Measurements from ENCODE around the gene FAM111A. TPM values are rescaled to one million over a fixed set of nuclear protein-coding genes. Genes with fewer than 3 reads are reported as not detected.

FAM111A gene
- total and polyA plus RNA-seq, 2 donors (not counting 3 experiments of a cell fraction or from before 2014, with no cell fraction given) = 20.1 to 57.4 TPM

- no peak overlapping the region for H3K4me2 ChIP-seq (ENCODE audit: insufficient read depth, low read length)
- H3K27me3 ChIP-seq (ENCODE audit: control insufficient read depth in 2 of 2, insufficient read depth in 2 of 2, low read length in 2 of 2) = peaks cover 6 to 15% of the 10 kb centered on the region in 2 experiments
- no peak overlapping the region for H3K4me3 ChIP-seq (replicated peaks in 1 of 3; ENCODE audit: insufficient read depth in 1 of 3, low read depth in 1 of 3, low read length in 3 of 3)
- intact Hi-C loops (cut with micrococcal nuclease) = no loop called here
- dilution Hi-C loops (cut with MboI; ENCODE audit: extremely low pct_ligation_motif_present, low sequenced_read_pairs) = no loop called here
- no peaks in the 10 kb centered on the region for H3K79me2 ChIP-seq (ENCODE audit: control insufficient read depth, insufficient read depth, low read length)
- BruUV-seq (replicated peaks) = no TSS peak
- TF ChIP-seq MYC (IDR thresholded peaks at IDR 0.05; ENCODE audit: low read depth, low read length) (no peak), POLR2A (IDR thresholded peaks at IDR 0.05; ENCODE audit: low read depth, low read length) (no peak), POLR2AphosphoS5 (IDR thresholded peaks at IDR 0.05; ENCODE audit: insufficient read depth, low read depth, low read length) (no peak), EZH2 (IDR thresholded peaks at IDR 0.05; ENCODE audit: borderline replicate concordance, low read depth, low read length, severe bottlenecking) (no peak), MAX (IDR thresholded peaks at IDR 0.05; ENCODE audit: insufficient read depth, insufficient read length) (no peak), JUN (IDR thresholded peaks at IDR 0.05; ENCODE audit: borderline replicate concordance, insufficient read depth, insufficient read length, low read depth) (no peak), CTCF (IDR thresholded peaks at IDR 0.05; ENCODE audit: extremely low read depth in 1 of 2, insufficient read depth in 1 of 2, low read depth in 1 of 2, low read length in 2 of 2) (no peak), FOS (IDR thresholded peaks at IDR 0.05; ENCODE audit: borderline replicate concordance, insufficient read depth, low read length) (no peak), GATA2 (IDR thresholded peaks at IDR 0.05; ENCODE audit: insufficient read depth, insufficient read length, low read depth, low read length) (no peak)
- FAIRE-seq (no peak), DNase-seq (ENCODE audit: low read depth, low spot score) (no peak)
- no peak overlapping the region for H3K27ac ChIP-seq (ENCODE audit: insufficient read depth, low read depth, low read length)
- H4K20me1 ChIP-seq (replicated peaks; ENCODE audit: control insufficient read depth, extremely low read depth, insufficient read depth, low read length) = no peaks in the 10 kb centered on the region
- no peaks in the 10 kb centered on the region for H3K4me1 ChIP-seq (ENCODE audit: control insufficient read depth, extremely low read depth, insufficient read depth, low read length)
- ChIA-PET POLR2A (no interaction called here), CTCF (interaction anchor here (0.9 to 2.0 kb wide), 5 partner anchors 9 to 105 kb away, joined by 3 to 18 read pairs (median 4); partner anchors contain the start of gene DTX4)
- no peak overlapping the region for H2AFZ ChIP-seq (ENCODE audit: low read depth, low read length)
- no peaks in the 10 kb centered on the region for H3K36me3 ChIP-seq (ENCODE audit: control insufficient read depth in 2 of 2, extremely low read depth in 1 of 2, insufficient read depth in 2 of 2, low read length in 2 of 2)
- no peaks in the 10 kb centered on the region for H3K9me1 ChIP-seq (replicated peaks; ENCODE audit: control insufficient read depth, extremely low read depth, insufficient read depth, low read length)
- no peak overlapping the region for H3K9ac ChIP-seq (replicated peaks; ENCODE audit: extremely low read depth, insufficient read depth, low read length)
- no peaks in the 10 kb centered on the region for H3K9me3 ChIP-seq (replicated peaks; ENCODE audit: control insufficient read depth, insufficient read depth, low read length)
Observed at GRCh38 chr11:59180168-59180776, 37.6 kb downstream of the FAM111A start.

Measured in endothelial cell of umbilical vein (primary cell).